DMS79 treated with DMSO at 0.1 percent for 48 hours (cell line): ENCODE results near the gene SPI1.

Experiments
- DNase-seq: peaks from one replicate; lab custom pipeline; 2025; lab: John Stamatoyannopoulos, UW

Gene SPI1

GRCh38 chr11:47378010-47378835, at the start of gene SPI1:
SPI1 (minus strand) TSS chr11:47378547; CDS start chr11:47378353, 194 bp downstream.
- no peak for DNase-seq

GRCh38 chr11:47426062-47426956, 48.0 kb upstream of the SPI1 start, which contains the start of gene PSMC3:
PSMC3 (minus strand) TSS chr11:47426439; CDS start chr11:47426279, 160 bp downstream.
- peak; percentile 93 for DNase-seq

- DNase-seq, result no peak
Observed at GRCh38 chr11:47425611-47426010, 47.3 kb upstream of the SPI1 start.

GRCh38 chr11:47418454-47419259, 40.3 kb upstream of the SPI1 start:
- no peak for DNase-seq

GRCh38 chr11:47417712-47418111, 39.4 kb upstream of the SPI1 start:
- no peak for DNase-seq

- peak; percentile 86 for DNase-seq
Observed at GRCh38 chr11:47415949-47416472, 37.7 kb upstream of the SPI1 start.

- DNase-seq, result no peak
Observed at GRCh38 chr11:47415091-47415854, 36.9 kb upstream of the SPI1 start.

GRCh38 chr11:47414685-47415070, 36.3 kb upstream of the SPI1 start:
- no peak for DNase-seq

- no peak for DNase-seq
Observed at GRCh38 chr11:47413908-47414684, 35.7 kb upstream of the SPI1 start.

- DNase-seq, result no peak
Observed at GRCh38 chr11:47413351-47413750, 35.0 kb upstream of the SPI1 start.

- no peak for DNase-seq
Observed at GRCh38 chr11:47411884-47412746, 33.8 kb upstream of the SPI1 start.

GRCh38 chr11:47410370-47411264, 32.3 kb upstream of the SPI1 start:
- DNase-seq, result no peak

GRCh38 chr11:47409440-47410369, 31.4 kb upstream of the SPI1 start:
- DNase-seq, result no peak

- no peak for DNase-seq
Observed at GRCh38 chr11:47408598-47409439, 30.5 kb upstream of the SPI1 start.

GRCh38 chr11:47407746-47408590, 29.6 kb upstream of the SPI1 start, which contains the start of gene SLC39A13:
SLC39A13 (plus strand) TSS chr11:47408590; CDS start chr11:47410095, 1,505 bp downstream.
- DNase-seq, result peak; percentile 86
